ENCODE results near the gene TMEM191C. TPM values are rescaled to one million over a fixed set of nuclear protein-coding genes. Genes with fewer than 3 reads are reported as not detected.
A peak's percentile ranks its signal among the peaks of the same experiment; 100 is the strongest.

The TMEM191C gene
- total RNA-seq, 1 donor from 2014 or later = not detected

DNA sequence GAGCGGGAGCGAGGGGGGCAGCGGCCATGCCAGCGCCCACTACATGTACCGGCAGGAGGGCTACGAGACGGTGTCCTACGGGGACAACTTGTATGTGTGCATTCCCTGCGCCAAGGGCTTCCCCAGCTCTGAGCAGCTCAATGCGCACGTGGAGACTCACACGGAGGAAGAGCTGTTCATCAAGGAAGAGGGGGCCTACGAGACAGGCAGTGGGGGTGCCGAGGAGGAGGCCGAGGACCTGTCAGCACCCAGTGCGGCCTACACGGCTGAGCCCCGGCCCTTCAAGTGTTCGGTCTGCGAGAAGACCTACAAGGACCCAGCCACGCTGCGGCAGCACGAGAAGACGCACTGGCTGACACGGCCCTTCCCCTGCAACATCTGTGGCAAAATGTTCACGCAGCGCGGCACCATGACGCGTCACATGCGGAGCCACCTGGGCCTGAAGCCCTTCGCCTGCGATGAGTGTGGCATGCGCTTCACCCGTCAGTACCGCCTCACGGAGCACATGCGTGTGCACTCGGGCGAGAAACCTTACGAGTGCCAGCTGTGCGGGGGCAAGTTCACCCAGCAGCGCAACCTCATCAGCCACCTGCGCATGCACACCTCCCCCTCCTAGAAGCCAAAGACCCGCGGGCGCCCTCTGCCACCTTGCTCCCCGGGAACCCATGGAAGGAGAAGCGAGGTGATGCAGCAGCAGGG, 20.9 kb upstream of the TMEM191C start:
- no peak overlapping the region for H3K27ac ChIP-seq
- no peaks in the 10 kb centered on the region for H3K27me3 ChIP-seq
- H3K36me3 ChIP-seq = peaks cover 35 to 46% of the 10 kb centered on the region in 2 donors
- TF ChIP-seq, protein P1, sequence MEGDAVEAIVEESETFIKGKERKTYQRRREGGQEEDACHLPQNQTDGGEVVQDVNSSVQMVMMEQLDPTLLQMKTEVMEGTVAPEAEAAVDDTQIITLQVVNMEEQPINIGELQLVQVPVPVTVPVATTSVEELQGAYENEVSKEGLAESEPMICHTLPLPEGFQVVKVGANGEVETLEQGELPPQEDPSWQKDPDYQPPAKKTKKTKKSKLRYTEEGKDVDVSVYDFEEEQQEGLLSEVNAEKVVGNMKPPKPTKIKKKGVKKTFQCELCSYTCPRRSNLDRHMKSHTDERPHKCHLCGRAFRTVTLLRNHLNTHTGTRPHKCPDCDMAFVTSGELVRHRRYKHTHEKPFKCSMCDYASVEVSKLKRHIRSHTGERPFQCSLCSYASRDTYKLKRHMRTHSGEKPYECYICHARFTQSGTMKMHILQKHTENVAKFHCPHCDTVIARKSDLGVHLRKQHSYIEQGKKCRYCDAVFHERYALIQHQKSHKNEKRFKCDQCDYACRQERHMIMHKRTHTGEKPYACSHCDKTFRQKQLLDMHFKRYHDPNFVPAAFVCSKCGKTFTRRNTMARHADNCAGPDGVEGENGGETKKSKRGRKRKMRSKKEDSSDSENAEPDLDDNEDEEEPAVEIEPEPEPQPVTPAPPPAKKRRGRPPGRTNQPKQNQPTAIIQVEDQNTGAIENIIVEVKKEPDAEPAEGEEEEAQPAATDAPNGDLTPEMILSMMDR (IDR thresholded peaks at IDR 0.05) = no peak
- H3K9me3 ChIP-seq = no peaks in the 10 kb centered on the region
- intact Hi-C loops (cut with DNase I) = no loop called here
- DNase-seq (ENCODE audit: low spot score in 2 of 2) = peak in 1 of 2 donors; percentile 61
- no peak overlapping the region for H3K4me3 ChIP-seq
- H3K4me1 ChIP-seq = no peaks in the 10 kb centered on the region

- no peaks in the 10 kb centered on the region for H3K4me1 ChIP-seq
- TF ChIP-seq, protein P1 (IDR thresholded peaks at IDR 0.05) = no peak
- no peak overlapping the region for H3K4me3 ChIP-seq
- intact Hi-C loops (cut with DNase I) = no loop called here
- peaks cover 35 to 46% of the 10 kb centered on the region in 2 donors for H3K36me3 ChIP-seq
- no peaks in the 10 kb centered on the region for H3K27me3 ChIP-seq
- DNase-seq (ENCODE audit: low spot score in 2 of 2) = peak in 1 of 2 donors; percentile 43
- no peak overlapping the region for H3K27ac ChIP-seq
- H3K9me3 ChIP-seq = no peaks in the 10 kb centered on the region
These were observed 20.1 kb upstream of the TMEM191C start for GRCh38 chr22:21446827-21447690.

DNA sequence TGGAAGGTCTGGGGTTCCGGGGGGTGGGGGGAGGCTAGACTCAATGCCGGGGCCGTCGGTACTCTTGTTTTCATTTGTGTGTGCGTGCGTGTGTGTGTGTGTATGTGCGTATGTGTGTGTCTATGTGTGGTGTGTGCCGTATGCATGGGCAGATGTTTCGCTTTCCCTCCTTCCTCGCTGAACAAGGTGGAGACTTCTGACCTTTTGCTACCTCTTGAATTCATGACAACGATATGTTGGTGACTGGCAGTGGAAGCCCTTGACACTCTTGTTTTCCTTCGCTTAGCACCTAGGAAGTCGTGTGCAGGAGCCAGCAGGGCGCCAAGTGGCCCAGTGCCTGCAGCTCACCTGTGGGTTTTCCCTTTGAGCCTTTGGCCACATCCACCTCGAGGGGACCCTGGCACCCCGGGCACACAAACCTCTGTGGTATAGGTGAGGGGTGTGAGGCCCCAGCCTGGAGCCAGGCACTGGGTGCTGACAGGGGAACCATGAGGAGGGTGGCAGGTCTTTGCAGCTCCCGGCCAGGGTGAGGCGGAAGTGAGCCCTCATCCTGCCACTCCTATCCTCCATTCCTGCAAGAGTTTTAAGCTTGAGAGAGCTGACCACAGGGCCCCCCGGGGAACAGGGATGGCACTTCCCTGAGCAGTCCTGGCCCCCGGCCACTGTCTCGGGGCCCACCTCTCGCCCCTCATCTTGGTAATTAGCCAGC, 19.3 kb upstream of the TMEM191C start:
- Histone ChIP-seq H3K4me1 (no peaks in the 10 kb centered on the region), H3K9me3 (no peaks in the 10 kb centered on the region), H3K27me3 (no peaks in the 10 kb centered on the region), H3K4me3 (no peak overlapping the region), H3K27ac (no peak overlapping the region), H3K36me3 (peaks cover 35 to 46% of the 10 kb centered on the region in 2 donors)
- intact Hi-C loops (cut with DNase I) = no loop called here
- no peak for DNase-seq (ENCODE audit: low spot score in 2 of 2)
- TF ChIP-seq, protein P1 (IDR thresholded peaks at IDR 0.05) = no peak

DNA sequence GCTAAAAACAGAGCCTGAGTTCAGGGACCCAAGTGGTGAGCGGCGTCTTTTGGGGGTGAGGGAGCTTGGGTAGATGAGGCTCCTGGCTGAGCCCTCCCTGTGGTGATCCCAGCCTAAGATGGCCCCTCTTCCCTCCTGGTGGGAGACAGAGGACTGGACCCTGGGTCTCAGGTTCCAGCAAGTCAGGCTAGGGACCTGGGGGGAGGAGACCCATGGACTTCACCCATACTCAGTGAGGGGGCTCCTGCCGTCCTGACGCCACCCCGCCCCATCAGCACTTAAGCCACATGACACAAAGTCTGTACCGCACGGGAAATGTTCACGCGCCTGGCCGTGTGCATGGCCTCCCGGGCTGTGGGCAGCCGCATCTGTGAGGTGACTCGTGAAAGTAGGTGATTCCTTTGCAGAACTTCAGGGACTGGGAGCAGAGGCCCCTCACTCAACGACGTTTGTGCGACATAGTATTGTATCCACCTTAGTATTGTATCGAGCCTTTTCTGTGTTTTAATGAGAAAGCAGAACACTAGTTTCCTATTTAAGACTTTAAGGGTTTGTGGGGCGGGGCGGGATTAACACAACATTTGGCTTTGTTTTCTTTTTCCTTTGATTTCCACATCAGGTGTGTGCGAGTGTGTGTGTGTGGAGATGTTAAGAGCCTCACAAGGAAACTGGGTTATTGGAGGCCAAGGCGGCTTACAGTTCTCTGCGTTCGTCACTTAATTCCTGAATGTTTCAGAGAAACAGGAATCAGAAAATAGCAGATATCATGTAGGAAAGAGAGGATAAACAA, 18.4 kb upstream of the TMEM191C start:
- Histone ChIP-seq H3K36me3 (peaks cover 28 to 36% of the 10 kb centered on the region in 2 donors), H3K9me3 (no peaks in the 10 kb centered on the region), H3K4me3 (no peak overlapping the region), H3K27ac (no peak overlapping the region), H3K4me1 (no peaks in the 10 kb centered on the region), H3K27me3 (no peaks in the 10 kb centered on the region)
- intact Hi-C loops (cut with DNase I) = no loop called here
- TF ChIP-seq, protein P1 (IDR thresholded peaks at IDR 0.05) = no peak
- DNase-seq (ENCODE audit: low spot score in 2 of 2) = no peak
